HG02970 (cell line): ENCODE data around the gene PHF14.
A peak's percentile ranks its signal among the peaks of the same experiment; 100 is the strongest.

Source experiments
- ATAC-seq: cut with Tn5 transposase; IDR thresholded peaks from one replicate; pipeline ENCODE4 v1.9.1; 2021; ENCODE audit warnings: mild to moderate bottlenecking, moderate library complexity, moderate number of reproducible peaks; ENCODE audit not compliant: unreplicated experiment, low FRiP score

Gene PHF14

DNA sequence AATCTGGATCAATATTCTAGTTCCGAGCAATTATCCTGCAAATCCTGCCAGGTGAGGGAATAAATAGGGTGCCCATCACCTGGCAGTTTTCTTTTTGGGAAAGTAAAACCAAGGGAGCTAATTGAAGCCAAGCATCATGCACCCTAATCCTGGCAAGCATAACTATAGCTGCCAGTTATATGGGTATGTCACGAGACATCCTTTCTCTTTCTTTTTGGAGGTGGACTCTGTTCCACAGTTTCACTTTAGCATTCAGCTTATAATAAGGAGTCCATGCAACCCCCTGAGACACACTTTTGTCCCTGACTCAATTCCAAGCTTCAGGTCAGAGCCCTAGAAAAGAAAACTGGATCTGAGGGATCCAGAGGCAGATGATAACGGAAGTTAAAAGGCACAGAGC is 222.5 kb downstream of the PHF14 start:
- no peak for ATAC-seq

DNA sequence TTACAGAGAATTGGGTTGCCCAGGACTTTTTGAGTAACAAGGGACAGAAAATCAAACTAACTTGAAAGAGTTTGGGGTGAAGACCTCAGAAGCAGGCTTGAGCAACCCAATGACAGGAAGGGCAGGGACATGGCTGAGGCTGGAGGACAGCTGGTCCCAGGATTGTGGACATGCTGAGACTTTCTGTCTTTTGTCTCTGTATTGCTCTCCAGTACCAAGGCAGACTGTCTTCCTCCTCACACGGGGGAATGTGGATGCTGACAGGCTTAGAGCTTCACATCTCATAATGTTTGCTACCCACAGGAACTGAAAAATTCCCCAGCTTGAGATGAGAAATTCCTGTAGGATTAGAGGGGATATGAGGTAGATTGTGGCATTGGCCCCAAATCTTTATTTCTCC is 229.6 kb downstream of the PHF14 start:
- no peak for ATAC-seq

DNA sequence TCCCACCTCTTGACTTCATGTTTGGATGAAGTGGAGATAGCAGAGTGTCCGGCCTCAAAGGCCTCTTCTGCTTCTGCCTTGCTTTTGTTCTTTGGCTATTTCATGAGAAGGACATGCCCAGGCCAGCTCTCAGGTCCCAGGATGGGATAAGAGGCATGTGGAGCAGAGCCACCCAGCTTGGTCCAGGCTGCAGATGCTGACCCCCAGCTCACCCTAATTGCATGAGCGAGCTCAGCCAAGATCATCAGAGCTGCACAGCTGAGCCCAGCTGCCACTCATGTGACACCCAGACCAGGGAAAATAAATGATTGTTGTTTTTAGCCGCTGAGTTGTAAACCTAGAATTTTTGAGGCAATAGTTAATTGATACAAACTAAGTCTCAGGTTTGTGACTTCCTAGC is 230.0 kb downstream of the PHF14 start:
- no peak for ATAC-seq

DNA sequence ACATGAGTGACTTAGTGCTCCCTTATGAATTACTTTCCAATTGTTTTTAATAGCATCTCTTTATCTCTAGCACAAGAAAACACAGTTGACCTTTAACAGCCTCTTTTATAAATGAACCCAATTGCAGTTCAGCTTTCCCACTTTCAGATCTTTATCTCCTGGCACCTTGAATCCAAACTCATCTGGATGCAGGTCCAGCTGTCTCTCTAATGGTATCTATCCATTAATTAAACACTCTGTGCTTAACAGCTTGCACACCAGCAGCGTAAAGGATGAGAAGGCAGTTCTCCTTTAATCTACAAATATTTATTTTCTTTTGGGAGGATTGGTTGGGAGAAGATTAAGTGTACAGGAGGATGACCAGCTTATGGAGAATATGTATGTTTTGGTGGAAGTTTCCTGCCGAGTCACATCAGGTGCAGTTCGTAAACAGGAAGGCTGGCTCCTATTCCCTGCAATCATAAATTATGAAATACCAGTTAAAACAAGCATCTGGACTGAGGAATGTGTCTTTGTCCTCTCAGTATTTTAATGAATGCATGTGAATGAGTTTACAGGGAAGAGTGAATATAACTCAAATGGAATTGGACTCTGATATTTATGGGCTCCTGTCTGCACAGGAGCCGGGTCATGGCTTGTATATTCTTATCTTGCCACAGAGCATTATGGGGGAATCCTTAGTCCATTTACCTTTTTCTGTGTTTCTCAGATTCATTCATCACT is 232.7 kb downstream of the PHF14 start:
- ATAC-seq = no peak

DNA sequence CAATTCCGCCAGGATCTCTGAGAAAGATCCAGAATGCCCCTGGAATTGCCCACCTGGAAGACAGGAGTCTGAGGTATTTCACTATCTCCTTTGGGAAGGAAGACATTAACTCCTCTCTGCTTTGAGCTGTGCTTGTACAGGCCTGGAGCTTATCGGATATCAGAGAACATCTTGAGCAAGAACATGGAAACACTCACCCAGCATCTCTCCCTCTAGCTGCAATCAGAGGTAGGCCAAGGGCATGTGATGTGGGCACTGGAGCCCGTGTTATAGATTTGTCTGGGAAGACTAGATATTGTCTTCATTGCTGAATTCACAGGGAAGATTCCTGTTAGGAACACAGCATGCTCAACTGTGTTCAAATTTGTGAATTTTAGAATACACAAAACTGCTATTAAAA is 233.9 kb downstream of the PHF14 start:
- ATAC-seq = no peak

DNA sequence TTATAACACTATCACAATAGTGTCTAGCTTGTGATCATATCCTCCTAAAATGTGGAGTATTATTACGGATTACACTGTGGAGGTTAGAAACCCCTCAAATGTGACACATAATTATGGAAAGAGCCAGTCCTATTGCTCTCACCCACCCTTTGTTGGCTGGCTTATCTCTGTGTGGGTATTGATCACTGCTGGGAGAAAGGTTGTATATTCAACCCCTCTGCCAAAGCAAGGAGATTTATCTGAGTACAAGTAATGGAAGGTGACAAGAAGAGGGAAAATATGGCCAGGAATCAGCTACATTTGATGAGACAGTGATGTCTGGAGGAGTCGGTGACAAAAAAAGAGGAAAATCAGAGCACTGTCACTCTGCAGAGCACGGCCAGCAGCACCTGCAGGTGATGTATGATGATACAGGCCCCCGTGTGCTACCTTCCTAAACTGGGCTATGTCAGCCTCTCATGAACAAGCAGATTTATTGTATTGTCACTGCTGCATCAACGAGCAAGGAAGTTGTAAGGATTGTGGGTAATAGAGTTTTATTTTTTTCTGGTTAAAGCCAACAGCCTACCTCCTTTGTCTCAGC is 235.3 kb downstream of the PHF14 start:
- ATAC-seq = no peak

DNA sequence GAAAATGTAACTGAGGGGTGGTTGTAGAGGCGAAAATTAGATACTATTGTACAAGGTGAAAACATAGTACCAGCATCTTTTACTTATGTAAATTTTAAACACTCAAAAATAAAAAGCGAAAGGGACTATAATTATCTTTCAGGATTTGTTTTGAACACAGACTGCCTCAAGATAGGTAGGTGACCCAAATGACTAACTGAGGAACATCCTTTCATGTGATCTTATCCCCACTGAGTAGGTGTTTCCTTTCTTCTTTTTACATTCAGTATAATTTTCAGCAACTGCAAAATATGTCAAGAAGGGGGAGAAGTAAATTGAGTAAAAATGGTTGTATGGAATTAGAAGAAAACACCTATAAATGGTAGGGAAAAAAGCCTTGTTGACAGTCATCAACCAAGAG is 236.7 kb downstream of the PHF14 start:
- no peak for ATAC-seq

DNA sequence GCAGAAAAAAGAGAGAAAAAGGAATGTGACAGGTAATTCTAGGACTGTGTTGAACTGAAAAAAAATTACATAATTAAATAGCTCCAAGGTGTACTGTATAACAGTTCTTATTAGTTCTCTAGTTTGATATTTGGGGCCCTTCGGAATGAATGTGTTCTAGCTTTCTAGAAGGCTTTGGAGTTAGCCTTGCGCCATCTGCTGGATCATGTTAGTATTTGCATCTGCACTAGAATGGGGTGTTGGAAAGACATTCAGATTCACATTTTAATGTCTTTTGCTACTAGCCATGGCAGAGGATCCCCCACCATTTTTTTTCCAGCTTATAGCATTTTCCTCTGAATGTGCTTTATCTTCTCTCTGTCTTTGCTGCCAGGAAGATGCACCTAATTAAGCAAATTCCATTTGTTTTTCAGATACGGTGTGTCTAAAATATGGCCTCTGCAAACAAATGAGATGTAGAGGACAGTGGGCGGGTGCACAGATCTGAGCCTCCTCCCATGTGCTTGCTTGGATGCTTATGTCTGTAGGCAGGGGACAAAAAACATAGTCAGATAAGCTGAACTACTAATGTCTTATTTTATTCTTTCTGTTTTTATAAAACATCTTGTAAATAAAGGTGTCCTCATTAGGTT is 238.5 kb downstream of the PHF14 start:
- peak; percentile 87 for ATAC-seq

DNA sequence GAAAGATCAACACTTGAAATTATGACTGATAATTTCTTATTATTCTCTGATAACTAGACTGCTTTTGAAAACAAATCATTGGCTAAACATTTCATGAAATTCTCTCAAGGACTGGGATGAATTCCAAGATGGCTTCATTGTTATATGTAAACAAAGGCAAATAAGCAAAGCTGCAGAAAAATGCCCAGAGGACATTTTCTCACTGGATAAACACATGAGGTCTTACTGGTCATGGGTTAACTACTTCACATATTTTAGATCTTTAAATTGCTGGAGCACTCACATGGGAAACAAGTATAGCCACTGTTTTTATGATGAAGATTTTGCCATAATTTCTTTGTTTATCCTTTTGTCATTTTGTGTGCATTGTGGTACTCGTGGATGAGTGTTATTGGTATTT is 239.1 kb downstream of the PHF14 start:
- ATAC-seq = no peak

DNA sequence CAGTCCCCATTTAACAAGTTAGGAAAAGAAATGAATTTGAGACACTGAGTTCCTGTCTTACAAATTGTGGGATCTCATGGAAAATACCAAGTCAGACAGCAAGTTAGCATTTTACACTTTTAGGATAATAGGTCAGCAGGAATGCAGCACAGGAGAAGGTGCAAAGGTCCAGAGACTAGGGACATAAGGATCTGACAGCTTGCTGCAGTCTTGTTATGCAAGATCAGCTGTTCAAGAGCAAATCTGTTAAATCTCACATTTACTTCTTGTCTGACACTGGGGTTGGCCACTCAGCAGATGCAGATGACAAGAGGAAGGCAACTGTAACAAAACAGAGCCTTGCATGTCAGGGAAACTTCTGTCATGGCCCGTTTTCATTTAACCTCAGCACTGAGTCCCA is 239.6 kb downstream of the PHF14 start:
- ATAC-seq = no peak

DNA sequence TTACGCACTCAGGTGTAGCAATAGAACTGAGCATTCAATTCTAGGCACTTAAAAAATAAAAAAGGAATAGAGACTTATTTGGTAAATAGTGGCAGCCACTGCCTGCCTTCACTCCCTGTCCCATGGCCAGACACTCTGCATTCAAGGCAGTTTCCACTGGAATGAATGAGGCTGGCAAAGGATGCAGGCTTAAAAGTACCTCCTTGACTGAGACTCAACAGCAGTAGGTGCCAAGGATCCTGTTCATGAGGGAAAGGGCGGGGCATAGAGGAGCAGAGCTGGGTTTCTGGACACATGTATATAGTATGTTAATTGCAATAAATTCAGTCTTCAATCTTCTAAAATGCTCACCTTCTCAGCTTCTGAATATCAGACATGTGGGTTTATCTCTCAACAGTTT is 242.6 kb downstream of the PHF14 start:
- ATAC-seq = no peak

DNA sequence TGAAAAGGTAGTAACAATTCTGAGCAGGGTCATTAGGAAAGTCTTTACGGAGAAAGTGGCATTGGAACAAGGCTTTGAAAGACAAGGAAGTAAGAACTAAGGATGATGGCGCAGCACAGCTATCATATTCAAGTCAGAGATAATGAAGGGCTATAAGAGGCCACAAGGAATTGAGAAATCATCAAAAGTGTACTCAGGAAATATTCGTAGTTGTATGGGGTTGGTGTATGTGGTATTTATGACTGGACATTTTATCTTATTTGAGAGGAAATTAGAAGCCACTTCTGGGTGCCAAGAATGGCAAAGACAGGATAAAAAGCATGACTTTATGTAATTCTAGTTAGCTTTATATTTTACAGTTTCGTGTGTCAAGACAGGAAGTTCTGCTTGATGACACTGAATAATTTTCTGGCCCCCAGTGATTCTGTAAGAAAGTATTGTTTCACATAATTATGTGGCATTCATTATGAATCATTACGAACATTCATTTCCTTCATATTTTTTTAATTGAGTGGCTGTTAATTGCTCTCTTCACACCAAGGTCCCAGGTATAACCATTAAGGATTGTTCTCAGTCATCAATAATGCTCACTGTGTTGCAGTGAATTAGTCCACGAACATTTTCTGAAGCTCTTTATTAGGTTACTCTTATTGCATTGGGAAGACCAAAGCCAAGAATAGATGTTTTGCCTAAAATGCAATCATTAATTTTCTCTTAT is 244.3 kb downstream of the PHF14 start:
- ATAC-seq = no peak
